Measurements from ENCODE around the gene GABPB2.

GABPB2 gene

DNA sequence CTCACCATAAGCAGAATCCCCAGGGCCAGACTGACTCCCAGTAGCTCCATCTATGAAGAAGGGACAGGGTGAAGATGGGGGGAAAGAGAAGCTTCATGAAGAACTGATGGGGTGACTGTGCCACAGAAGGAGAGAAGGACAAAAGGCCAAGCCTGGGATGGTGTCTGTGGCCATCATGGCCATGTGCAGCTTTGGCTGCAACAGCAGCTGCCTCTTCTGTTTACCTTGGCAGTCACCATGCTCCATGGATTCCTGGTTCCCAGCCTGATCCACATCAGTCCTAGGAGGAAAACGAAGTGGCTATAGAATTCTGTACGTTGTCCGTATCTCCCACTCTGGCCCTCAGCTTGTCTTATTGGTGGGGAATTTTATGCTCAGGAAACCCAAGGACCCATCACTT is 63.8 kb downstream of the GABPB2 start:
- DNase-seq = no peak
- no peaks in the 10 kb centered on the region for H3K9me3 ChIP-seq (replicated peaks; ENCODE audit: insufficient read depth, low read length)
- H3K4me1 ChIP-seq (ENCODE audit: low read length) = peaks cover 9% of the 10 kb centered on the region
- H2AFZ ChIP-seq (ENCODE audit: low read length) = no peak overlapping the region
- no peaks in the 10 kb centered on the region for H3K9me2 ChIP-seq (replicated peaks; ENCODE audit: insufficient read depth, low read length)
- no peak overlapping the region for H3K27ac ChIP-seq (ENCODE audit: low read length)
- H3K27me3 ChIP-seq (replicated peaks; ENCODE audit: insufficient read depth, low read length) = peaks cover 43% of the 10 kb centered on the region
- no peaks in the 10 kb centered on the region for H3F3A ChIP-seq (ENCODE audit: insufficient read depth, low read length)
- H3K4me2 ChIP-seq (ENCODE audit: low read depth, low read length) = no peak overlapping the region
- H3K36me3 ChIP-seq (replicated peaks; ENCODE audit: insufficient read depth, low read length) = no peaks in the 10 kb centered on the region
- H3K9ac ChIP-seq (ENCODE audit: low read length) = no peak overlapping the region
- H3K79me2 ChIP-seq (ENCODE audit: low read length) = no peaks in the 10 kb centered on the region
- no peak for TF ChIP-seq EZH2phosphoT487 (IDR thresholded peaks at IDR 0.05; ENCODE audit: low read length)
- TF ChIP-seq EZH2 (optimal IDR thresholded peaks at IDR 0.05; ENCODE audit: low read depth, low read length) = no peak
- TF ChIP-seq, protein P1, sequence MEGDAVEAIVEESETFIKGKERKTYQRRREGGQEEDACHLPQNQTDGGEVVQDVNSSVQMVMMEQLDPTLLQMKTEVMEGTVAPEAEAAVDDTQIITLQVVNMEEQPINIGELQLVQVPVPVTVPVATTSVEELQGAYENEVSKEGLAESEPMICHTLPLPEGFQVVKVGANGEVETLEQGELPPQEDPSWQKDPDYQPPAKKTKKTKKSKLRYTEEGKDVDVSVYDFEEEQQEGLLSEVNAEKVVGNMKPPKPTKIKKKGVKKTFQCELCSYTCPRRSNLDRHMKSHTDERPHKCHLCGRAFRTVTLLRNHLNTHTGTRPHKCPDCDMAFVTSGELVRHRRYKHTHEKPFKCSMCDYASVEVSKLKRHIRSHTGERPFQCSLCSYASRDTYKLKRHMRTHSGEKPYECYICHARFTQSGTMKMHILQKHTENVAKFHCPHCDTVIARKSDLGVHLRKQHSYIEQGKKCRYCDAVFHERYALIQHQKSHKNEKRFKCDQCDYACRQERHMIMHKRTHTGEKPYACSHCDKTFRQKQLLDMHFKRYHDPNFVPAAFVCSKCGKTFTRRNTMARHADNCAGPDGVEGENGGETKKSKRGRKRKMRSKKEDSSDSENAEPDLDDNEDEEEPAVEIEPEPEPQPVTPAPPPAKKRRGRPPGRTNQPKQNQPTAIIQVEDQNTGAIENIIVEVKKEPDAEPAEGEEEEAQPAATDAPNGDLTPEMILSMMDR (IDR thresholded peaks at IDR 0.05; ENCODE audit: low read length) = no peak
- no peaks in the 10 kb centered on the region for H4K20me1 ChIP-seq (ENCODE audit: insufficient read depth, low read length)
- no peak overlapping the region for H3K4me3 ChIP-seq (ENCODE audit: low read length)

DNA sequence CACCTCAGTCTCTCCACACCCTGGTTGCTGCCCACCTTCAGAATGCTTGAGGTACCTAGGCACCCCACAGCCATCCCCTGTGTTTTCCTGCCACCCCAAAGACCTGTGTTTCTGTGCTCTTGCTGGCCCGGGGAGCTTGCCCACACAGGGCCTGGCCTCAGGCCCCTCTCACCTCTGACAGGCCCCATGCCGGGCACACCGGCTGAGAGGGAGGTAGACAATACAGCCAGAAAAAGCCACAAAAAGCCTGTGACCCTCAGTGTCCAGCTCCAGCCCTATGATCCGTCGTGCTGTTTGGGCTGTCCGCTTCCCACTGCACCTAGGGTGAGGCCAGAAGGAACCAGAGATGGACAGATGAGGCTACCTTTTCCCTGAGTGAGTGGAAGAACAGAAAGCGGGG is 64.4 kb downstream of the GABPB2 start:
- no peaks in the 10 kb centered on the region for H3K79me2 ChIP-seq (ENCODE audit: low read length)
- no peaks in the 10 kb centered on the region for H3K36me3 ChIP-seq (replicated peaks; ENCODE audit: insufficient read depth, low read length)
- no peak overlapping the region for H3K4me3 ChIP-seq (ENCODE audit: low read length)
- H4K20me1 ChIP-seq (ENCODE audit: insufficient read depth, low read length) = no peaks in the 10 kb centered on the region
- H3F3A ChIP-seq (ENCODE audit: insufficient read depth, low read length) = no peaks in the 10 kb centered on the region
- H3K27me3 ChIP-seq (replicated peaks; ENCODE audit: insufficient read depth, low read length) = peaks cover 48% of the 10 kb centered on the region
- H3K9ac ChIP-seq (ENCODE audit: low read length) = no peak overlapping the region
- no peak overlapping the region for H3K4me2 ChIP-seq (ENCODE audit: low read depth, low read length)
- no peak for DNase-seq
- no peaks in the 10 kb centered on the region for H3K9me2 ChIP-seq (replicated peaks; ENCODE audit: insufficient read depth, low read length)
- H3K9me3 ChIP-seq (replicated peaks; ENCODE audit: insufficient read depth, low read length) = no peaks in the 10 kb centered on the region
- H3K27ac ChIP-seq (ENCODE audit: low read length) = no peak overlapping the region
- TF ChIP-seq, protein P1 (IDR thresholded peaks at IDR 0.05; ENCODE audit: low read length) = no peak
- TF ChIP-seq EZH2 (optimal IDR thresholded peaks at IDR 0.05; ENCODE audit: low read depth, low read length) (no peak), EZH2phosphoT487 (IDR thresholded peaks at IDR 0.05; ENCODE audit: low read length) (no peak)
- peaks cover 9% of the 10 kb centered on the region for H3K4me1 ChIP-seq (ENCODE audit: low read length)
- H2AFZ ChIP-seq (ENCODE audit: low read length) = no peak overlapping the region

DNA sequence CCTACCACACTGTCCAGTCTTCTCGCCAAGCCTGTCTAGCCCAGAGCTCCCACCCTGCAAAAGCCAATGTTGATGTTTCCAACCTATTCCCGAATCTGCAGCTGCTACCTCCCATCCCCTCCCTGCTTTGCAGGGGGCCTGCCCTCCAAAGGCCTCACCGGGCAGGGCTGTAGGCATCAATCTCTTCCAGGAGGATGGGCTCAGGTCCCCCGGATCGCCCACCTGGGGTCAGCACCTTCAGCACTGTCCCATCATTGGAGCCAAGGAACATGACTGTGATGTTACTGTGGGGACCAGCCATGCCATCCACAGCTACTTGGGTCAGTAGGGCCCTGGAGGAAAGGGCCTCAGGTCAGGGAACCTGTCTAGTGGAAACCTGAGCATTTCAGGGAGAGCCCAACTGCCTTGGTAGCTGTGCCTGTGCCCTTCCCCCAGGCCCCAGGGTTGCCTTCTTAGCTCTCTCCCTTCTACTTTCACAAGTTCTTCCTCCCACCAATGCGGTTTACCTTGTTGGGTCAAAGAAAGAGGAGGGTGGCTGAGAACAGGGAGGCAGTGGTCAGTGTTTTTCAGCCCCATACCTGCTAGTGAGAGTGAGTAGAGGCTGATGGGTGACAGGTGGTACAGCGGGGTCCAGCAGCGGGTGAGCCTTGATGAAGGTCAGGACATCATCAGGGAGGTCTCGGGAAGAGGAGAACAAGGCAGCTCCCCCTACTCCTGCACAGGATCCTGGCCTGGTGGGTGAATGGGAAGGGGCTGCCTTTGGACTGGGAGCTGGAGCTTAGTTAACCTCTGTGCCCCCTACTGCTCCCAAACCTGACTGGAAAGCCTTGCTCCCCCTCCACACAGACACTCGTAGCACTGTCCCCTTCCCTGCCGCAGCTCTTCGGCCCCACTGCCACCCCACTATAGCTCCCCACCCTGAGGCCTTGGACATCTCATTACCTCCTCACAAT is 65.1 kb downstream of the GABPB2 start:
- Histone ChIP-seq H3K9me2 (replicated peaks; ENCODE audit: insufficient read depth, low read length) (no peaks in the 10 kb centered on the region), H3K9me3 (replicated peaks; ENCODE audit: insufficient read depth, low read length) (no peaks in the 10 kb centered on the region), H3K4me3 (ENCODE audit: low read length) (no peak overlapping the region), H3K4me1 (ENCODE audit: low read length) (peaks cover 9% of the 10 kb centered on the region), H2AFZ (ENCODE audit: low read length) (no peak overlapping the region), H3K27ac (ENCODE audit: low read length) (no peak overlapping the region), H3K9ac (ENCODE audit: low read length) (no peak overlapping the region), H3K4me2 (ENCODE audit: low read depth, low read length) (no peak overlapping the region), H4K20me1 (ENCODE audit: insufficient read depth, low read length) (no peaks in the 10 kb centered on the region), H3K79me2 (ENCODE audit: low read length) (no peaks in the 10 kb centered on the region), H3F3A (ENCODE audit: insufficient read depth, low read length) (no peaks in the 10 kb centered on the region), H3K36me3 (replicated peaks; ENCODE audit: insufficient read depth, low read length) (no peaks in the 10 kb centered on the region), H3K27me3 (replicated peaks; ENCODE audit: insufficient read depth, low read length) (peaks cover 43% of the 10 kb centered on the region)
- peak; percentile 66 for DNase-seq
- TF ChIP-seq EZH2 (optimal IDR thresholded peaks at IDR 0.05; ENCODE audit: low read depth, low read length) = no peak
- TF ChIP-seq, protein P1 (IDR thresholded peaks at IDR 0.05; ENCODE audit: low read length) = peak; percentile 41
